IMR-90 (cell line): ENCODE results near the gene UBAC1. TPM values are rescaled to one million over a fixed set of nuclear protein-coding genes. Genes with fewer than 3 reads are reported as not detected.

Source experiments
- ATAC-seq: fragments of 200-7000 bp; cut with Tn5 transposase; 2 replicates; pipeline ENCODE4 v1.9.1; 2020; ENCODE audit warnings: low read depth, mild to moderate bottlenecking, moderate library complexity
- BruUV-seq: library from RNA; stranded (reverse); fragments of 400-500 nt; replicated peaks from 2 replicates; lab custom pipeline; 2021; lab: Mats Ljungman, UMichigan
- CTCF ChIA-PET: fragments of 300-600 bp; formaldehyde crosslinking; extraction: SDS; loops from one replicate; lab custom pipeline; 2021; ENCODE audit warnings: antibody characterized with exemption; lab: Yijun Ruan, JAX
- POLR2A ChIA-PET: fragments of 300-600 bp; sonication (Branson Sonifier 250); formaldehyde crosslinking; loops from one replicate; lab custom pipeline; 2022; ENCODE audit warnings: antibody characterized with exemption; ENCODE audit not compliant: unreplicated experiment; lab: Charles Lee
- DNase-seq: peaks from one replicate; pipeline ENCODE4 v3.0.0; 2013
- H2AFZ ChIP-seq: replicated peaks from 2 replicates; pipeline ENCODE3; 2013; ENCODE audit warnings: low read length, mild to moderate bottlenecking; ENCODE audit not compliant: poor library complexity
- H2AK5ac ChIP-seq: 2 replicates; pipeline ENCODE4 v1.6.1; 2013; ENCODE audit warnings: low read depth, low read length, inconsistent platforms
- H2AK9ac ChIP-seq: replicated peaks from 2 replicates; pipeline ENCODE3; 2013; ENCODE audit warnings: mild to moderate bottlenecking, low read depth, low read length, moderate library complexity; ENCODE audit not compliant: poor library complexity
- H2BK120ac ChIP-seq: 2 replicates; pipeline ENCODE4 v1.6.1; 2013; ENCODE audit warnings: low read depth, low read length, inconsistent platforms
- H2BK15ac ChIP-seq: 3 replicates; pipeline ENCODE4 v1.6.1; 2013; ENCODE audit warnings: low read depth, low read length, inconsistent platforms
- H2BK20ac ChIP-seq: 2 replicates; pipeline ENCODE4 v1.6.1; 2013; ENCODE audit warnings: low read depth, mild to moderate bottlenecking, inconsistent platforms, low read length, moderate library complexity
- H2BK5ac ChIP-seq: 2 replicates; pipeline ENCODE4 v1.6.1; 2013; ENCODE audit warnings: mild to moderate bottlenecking, low read depth, low read length, inconsistent platforms; ENCODE audit not compliant: poor library complexity, severe bottlenecking
- H3K14ac ChIP-seq: replicated peaks from 2 replicates; pipeline ENCODE4 v1.6.1; 2013; ENCODE audit warnings: low read depth, low read length, inconsistent platforms
- H3K18ac ChIP-seq: 2 replicates; pipeline ENCODE4 v1.6.1; 2013; ENCODE audit warnings: low read depth, low read length, control low read depth
- H3K23ac ChIP-seq: 2 replicates; pipeline ENCODE4 v1.6.1; 2013; ENCODE audit warnings: low read depth, low read length, inconsistent platforms
- H3K27ac ChIP-seq: 2 replicates; pipeline ENCODE4 v1.5.1; 2013; ENCODE audit warnings: mild to moderate bottlenecking, control low read depth, low read length; ENCODE audit not compliant: insufficient read depth
- H3K27me3 ChIP-seq: 2 replicates; pipeline ENCODE4 v1.6.1; 2013; ENCODE audit warnings: low read length; ENCODE audit not compliant: control insufficient read depth, insufficient read depth
- H3K36me3 ChIP-seq: 2 replicates; pipeline ENCODE4 v1.6.1; 2013; ENCODE audit warnings: low read length, mixed read lengths; ENCODE audit not compliant: control insufficient read depth, insufficient read depth
- H3K4ac ChIP-seq: 2 replicates; pipeline ENCODE4 v1.6.1; 2013; ENCODE audit warnings: low read depth, low read length, inconsistent platforms
- H3K4me1 ChIP-seq: 2 replicates; pipeline ENCODE4 v1.6.1; 2013; ENCODE audit warnings: low read length, mixed read lengths; ENCODE audit not compliant: control insufficient read depth, insufficient read depth
- H3K4me2 ChIP-seq: 2 replicates; pipeline ENCODE4 v1.6.1; 2013; ENCODE audit warnings: low read depth, mild to moderate bottlenecking, control low read depth, low read length, moderate library complexity
- H3K4me3 ChIP-seq: 2 replicates; pipeline ENCODE4 v1.5.1; 2013; ENCODE audit warnings: low read depth, mild to moderate bottlenecking, control low read depth, low read length, moderate library complexity; ENCODE audit not compliant: insufficient read depth
- H3K56ac ChIP-seq: 2 replicates; pipeline ENCODE4 v1.6.1; 2013; ENCODE audit warnings: low read length, inconsistent platforms; ENCODE audit not compliant: insufficient read depth; ENCODE audit errors: extremely low read depth
- H3K79me1 ChIP-seq, 2 experiments: 2 replicates each; pipeline ENCODE4 v1.6.1; 2013; ENCODE audit warnings: low read length in 2 of 2, inconsistent platforms in 1 of 2, low read depth in 1 of 2
- H3K9ac ChIP-seq: 2 replicates; pipeline ENCODE4 v1.6.1; 2013; ENCODE audit warnings: low read depth, low read length, control low read depth
- H3K9me1 ChIP-seq: 2 replicates; pipeline ENCODE4 v1.6.1; 2013; ENCODE audit warnings: low read length, inconsistent platforms; ENCODE audit not compliant: insufficient read depth
- H3K9me3 ChIP-seq: 2 replicates; pipeline ENCODE4 v1.6.1; 2013; ENCODE audit warnings: low read length; ENCODE audit not compliant: control insufficient read depth, insufficient read depth
- H4K20me1 ChIP-seq: 2 replicates; pipeline ENCODE4 v1.6.1; 2013; ENCODE audit warnings: low read length, inconsistent platforms; ENCODE audit not compliant: insufficient read depth
- H4K5ac ChIP-seq: 2 replicates; pipeline ENCODE4 v1.6.1; 2013; ENCODE audit warnings: mild to moderate bottlenecking, low read depth, low read length, control low read depth
- H4K8ac ChIP-seq, 2 experiments: 2 replicates each; pipeline ENCODE4 v1.6.1; 2013; ENCODE audit warnings: low read depth in 2 of 2, low read length in 2 of 2, control low read depth in 1 of 2, inconsistent platforms in 1 of 2
- H4K91ac ChIP-seq: 2 replicates; pipeline ENCODE4 v1.6.1; 2013; ENCODE audit warnings: low read depth, low read length, inconsistent platforms; ENCODE audit not compliant: insufficient read depth
- CHD1 ChIP-seq: IDR thresholded peaks from 2 replicates; pipeline ENCODE4 v1.6.1; 2012; ENCODE audit warnings: low read depth, low read length, improper control_type of control experiment
- FOS ChIP-seq: fragments of 150-350 bp; IDR thresholded peaks from 2 replicates; pipeline ENCODE4 v1.6.1; 2016; ENCODE audit warnings: low read depth, low read length
- MAFK ChIP-seq: IDR thresholded peaks from 2 replicates; pipeline ENCODE4 v1.6.1; 2012; ENCODE audit warnings: low read depth, low read length, improper control_type of control experiment
- MAZ ChIP-seq: IDR thresholded peaks from 2 replicates; pipeline ENCODE4 v1.6.1; 2012; ENCODE audit warnings: low read depth, mild to moderate bottlenecking, low read length, improper control_type of control experiment, moderate library complexity, borderline replicate concordance
- MXI1 ChIP-seq: IDR thresholded peaks from 2 replicates; pipeline ENCODE4 v1.6.1; 2012; ENCODE audit warnings: low read depth, mild to moderate bottlenecking, low read length, moderate library complexity, borderline replicate concordance
- NFE2L2 ChIP-seq: fragments of 150-350 bp; IDR thresholded peaks from 2 replicates; pipeline ENCODE4 v1.6.1; 2016; ENCODE audit warnings: low read depth, mild to moderate bottlenecking, low read length
- POLR2A ChIP-seq: IDR thresholded peaks from 2 replicates; pipeline ENCODE4 v1.6.1; 2012; ENCODE audit warnings: mild to moderate bottlenecking, low read depth, low read length
- RCOR1 ChIP-seq: IDR thresholded peaks from 2 replicates; pipeline ENCODE4 v1.6.1; 2012; ENCODE audit warnings: mild to moderate bottlenecking, low read length, improper control_type of control experiment; ENCODE audit not compliant: insufficient replicate concordance
- SMC3 ChIP-seq: fragments of 150-350 bp; IDR thresholded peaks from 2 replicates; pipeline ENCODE4 v1.6.1; 2016; ENCODE audit warnings: low read depth, mild to moderate bottlenecking, antibody characterized with exemption, low read length, moderate library complexity
- WGBS, 2 experiments: methylation state at CpG; one replicate each; pipeline versions ENCODE4 v1.1.5 to v1.1.7; 2013; ENCODE audit warnings: missing lambda C conversion rate in 2 of 2; ENCODE audit not compliant: insufficient read length in 1 of 2; ENCODE audit errors: extremely low coverage in 2 of 2; 5-methylcytosine and 5-hydroxymethylcytosine counted together
- dilution Hi-C: fragments of 300-500 bp; cut with HindIII; formaldehyde crosslinking; loops from one replicate; pipeline ENCODE4 v1.14.3; 2018; ENCODE audit warnings: low sequenced_read_pairs; ENCODE audit not compliant: unreplicated experiment
- in situ Hi-C: fragments of 300-500 bp; cut with MboI; formaldehyde crosslinking; loops from 3 replicates; pipeline ENCODE4 v1.14.3; 2019; ENCODE audit warnings: low sequenced_read_pairs, inconsistent platforms, mixed read lengths
- intact Hi-C: fragments of 100-400 bp; cut with micrococcal nuclease; formaldehyde crosslinking; loops from 2 replicates; pipeline ENCODE4 v1.10.0; 2022
- polyA plus RNA-seq, 3 experiments: library from polyadenylated mRNA; depleted of rRNA; stranded (reverse); fragments of >200 nt; gene quantifications; 2 replicates each; pipeline ENCODE4 v1.2.3, GENCODE V29; 2012; ENCODE audit warnings: low replicate concordance in 1 of 3
- total RNA-seq: library from RNA; depleted of rRNA; stranded (reverse); fragments of >200 nt; gene quantifications from 2 replicates; pipeline ENCODE4 v1.2.3, GENCODE V29; 2012

Gene UBAC1
- total and polyA plus RNA-seq, 2 of the 4 experiments (the other 2 are of a cell fraction), result 25.3 to 33.9 TPM

- no peak for DNase-seq
- CTCF ChIA-PET, result no interaction called here
Measured at GRCh38 chr9:135987838-135988404, 26.7 kb upstream of the UBAC1 start.

More at GRCh38 chr9:135987838-135988404, 26.7 kb upstream of the UBAC1 start:
- H4K91ac ChIP-seq, result no peak overlapping the region
- H3K4me3 ChIP-seq, result no peak overlapping the region
- no TSS peak for BruUV-seq
- H3K4me1 ChIP-seq, result peaks cover 9% of the 10 kb centered on the region; the same call in 1 of the 2 replicates
- H4K20me1 ChIP-seq, result no peaks in the 10 kb centered on the region
- no peak overlapping the region for H2BK5ac ChIP-seq
- in situ Hi-C loops, result no loop called here
- POLR2A ChIA-PET, result no interaction called here
- no peak overlapping the region for H3K27ac ChIP-seq
- no peak overlapping the region for H2AK5ac ChIP-seq
- no peaks in the 10 kb centered on the region for H3K9me1 ChIP-seq
- no peaks in the 10 kb centered on the region for H3K9me3 ChIP-seq
- H2AK9ac ChIP-seq, result no peak overlapping the region
- no peak overlapping the region for H2BK15ac ChIP-seq
- H3K79me1 ChIP-seq, result 0 out of 4 replicates have a peak, but pooled peaks cover 0 to 3% of the 10 kb centered on the region in 2 experiments
- WGBS, 2 experiments, result 86% methylated on average over 4 of the region's 16 CpGs; no CpG with 5 or more reads in 1 of the 2 experiments
- no peaks in the 10 kb centered on the region for H3K36me3 ChIP-seq
- no peak overlapping the region for H3K23ac ChIP-seq
- H3K9ac ChIP-seq, result no peak overlapping the region
- H4K8ac ChIP-seq, result no peak overlapping the region
- H3K14ac ChIP-seq, result no peak overlapping the region
- no peak overlapping the region for H2AFZ ChIP-seq
- no peak overlapping the region for H2BK120ac ChIP-seq
- H3K18ac ChIP-seq, result no peak overlapping the region
- H3K56ac ChIP-seq, result no peak overlapping the region
- no peak overlapping the region for H4K5ac ChIP-seq
- H3K4ac ChIP-seq, result no peak overlapping the region
- ATAC-seq, result no peak
- dilution Hi-C loops, result no loop called here
- H3K4me2 ChIP-seq, result no peak overlapping the region
- H2BK20ac ChIP-seq, result no peak overlapping the region
- TF ChIP-seq MAFK, result no peak
- TF ChIP-seq FOS, result no peak
- no peak for TF ChIP-seq MXI1
- TF ChIP-seq RCOR1, result no peak
- no peak for TF ChIP-seq MAZ
- TF ChIP-seq SMC3, result no peak
- TF ChIP-seq POLR2A, result no peak
- no peak for TF ChIP-seq NFE2L2
- no peak for TF ChIP-seq CHD1
- H3K27me3 ChIP-seq, result peaks cover 7% of the 10 kb centered on the region; the same call in 1 of the 2 replicates
- intact Hi-C loops, result no loop called here
